Immature natural killer cell (primary cell): ENCODE results near the gene ATF6B. TPM values are rescaled to one million over a fixed set of nuclear protein-coding genes. Genes with fewer than 3 reads are reported as not detected.
A peak's percentile ranks its signal among the peaks of the same experiment; 100 is the strongest.

Experiments used
- DNase-seq, 3 donors: peaks; one replicate each; pipeline ENCODE4 v3.0.0; 2022; ENCODE audit warnings: mixed read lengths in 1 of 3
- H3K27ac Mint-ChIP-seq, 6 donors: one replicate each; pipeline ENCODE4 v1.8.0; 2020; ENCODE audit warnings: mixed read lengths in 6 of 6, mild to moderate bottlenecking in 5 of 6, inconsistent platforms in 4 of 6, moderate library complexity in 3 of 6
- H3K27me3 Mint-ChIP-seq, 3 donors: one replicate each; pipeline ENCODE4 v1.8.0; 2020 to 2021; ENCODE audit warnings: low read depth in 3 of 3, mild to moderate bottlenecking in 3 of 3, mixed read lengths in 3 of 3, moderate library complexity in 3 of 3, inconsistent platforms in 1 of 3
- H3K36me3 Mint-ChIP-seq, 3 donors: one replicate each; pipeline ENCODE4 v1.8.0; 2020; ENCODE audit warnings: mixed read lengths in 3 of 3, inconsistent platforms in 2 of 3, mild to moderate bottlenecking in 2 of 3
- H3K4me1 Mint-ChIP-seq, 2 donors: one replicate each; pipeline ENCODE4 v1.8.0; 2020; ENCODE audit warnings: inconsistent platforms in 2 of 2, mild to moderate bottlenecking in 2 of 2, mixed read lengths in 2 of 2, moderate library complexity in 1 of 2
- H3K4me3 Mint-ChIP-seq, 5 donors: one replicate each; pipeline ENCODE4 v1.8.0; 2020; ENCODE audit warnings: mild to moderate bottlenecking in 5 of 5, mixed read lengths in 5 of 5, inconsistent platforms in 3 of 5, moderate library complexity in 3 of 5
- H3K9me3 Mint-ChIP-seq, 6 donors: one replicate each; pipeline ENCODE4 v1.8.0; 2020; ENCODE audit warnings: mild to moderate bottlenecking in 6 of 6, mixed read lengths in 6 of 6, inconsistent platforms in 4 of 6, moderate library complexity in 3 of 6
- polyA plus RNA-seq, 3 donors: library from polyadenylated mRNA; unstranded; fragments of 300-500 nt; fragmentation: Illumina TruSeq; gene quantifications; one replicate each; pipeline ENCODE4 v1.2.3, GENCODE V29; 2021

The ATF6B gene
- polyA plus RNA-seq, 3 donors from 2014 or later: 19.1 to 39.6 (median 20.7) TPM

GRCh38 chr6:32097364-32097763 is 30.7 kb downstream of the ATF6B start:
- Mint-ChIP-seq H3K9me3 (no peaks in the 10 kb centered on the region), H3K27ac (no peak overlapping the region), H3K27me3 (peaks cover 8 to 17% (median 14%) of the 10 kb centered on the region in 3 donors), H3K4me3 (no peak overlapping the region), H3K36me3 (no peaks in the 10 kb centered on the region), H3K4me1 (no peaks in the 10 kb centered on the region)
- no peak for DNase-seq

GRCh38 chr6:32096394-32097258 is 31.4 kb downstream of the ATF6B start:
- no peak for DNase-seq
- Mint-ChIP-seq H3K4me1 (no peaks in the 10 kb centered on the region), H3K27me3 (peaks cover 9 to 14% (median 10%) of the 10 kb centered on the region in 3 donors), H3K27ac (no peak overlapping the region), H3K36me3 (no peaks in the 10 kb centered on the region), H3K4me3 (no peak overlapping the region), H3K9me3 (no peaks in the 10 kb centered on the region)

GRCh38 chr6:32096087-32096393 is 32.0 kb downstream of the ATF6B start:
- Mint-ChIP-seq H3K4me1 (no peaks in the 10 kb centered on the region), H3K4me3 (peak overlapping the region in 1 of 5 donors; percentile 8), H3K27me3 (peaks cover 9 to 14% (median 10%) of the 10 kb centered on the region in 3 donors), H3K27ac (no peak overlapping the region), H3K36me3 (no peaks in the 10 kb centered on the region), H3K9me3 (no peaks in the 10 kb centered on the region)
- no peak for DNase-seq

- no peak for DNase-seq
- Mint-ChIP-seq H3K4me1 (no peaks in the 10 kb centered on the region), H3K9me3 (no peaks in the 10 kb centered on the region), H3K27ac (no peak overlapping the region), H3K27me3 (peaks cover 9 to 12% (median 9%) of the 10 kb centered on the region in 3 donors), H3K4me3 (no peak overlapping the region), H3K36me3 (no peaks in the 10 kb centered on the region)
Observed at GRCh38 chr6:32095338-32096086, 32.5 kb downstream of the ATF6B start.

GRCh38 chr6:32092760-32093497 is 35.1 kb downstream of the ATF6B start:
- Mint-ChIP-seq H3K9me3 (no peaks in the 10 kb centered on the region), H3K4me3 (no peak overlapping the region), H3K36me3 (no peaks in the 10 kb centered on the region), H3K4me1 (no peaks in the 10 kb centered on the region), H3K27me3 (peaks cover 5 to 7% (median 5%) of the 10 kb centered on the region in 3 donors), H3K27ac (no peak overlapping the region)
- DNase-seq: no peak

- H3K4me1 Mint-ChIP-seq: peaks cover 0 to 2% of the 10 kb centered on the region in 2 donors
- H3K27me3 Mint-ChIP-seq: peaks cover 3 to 8% (median 8%) of the 10 kb centered on the region in 3 donors
- no peak overlapping the region for H3K27ac Mint-ChIP-seq
Observed at GRCh38 chr6:32089082-32089828, 38.8 kb downstream of the ATF6B start.

GRCh38 chr6:32088487-32089049 is 39.5 kb downstream of the ATF6B start:
- DNase-seq: no peak
- Mint-ChIP-seq H3K9me3 (no peaks in the 10 kb centered on the region), H3K36me3 (no peaks in the 10 kb centered on the region), H3K27me3 (peaks cover 3 to 12% (median 8%) of the 10 kb centered on the region in 3 donors), H3K27ac (no peak overlapping the region), H3K4me1 (peaks cover 0 to 2% of the 10 kb centered on the region in 2 donors), H3K4me3 (peak overlapping the region in 2 of 5 donors; percentile 10 to 23)

More at GRCh38 chr6:32089082-32089828, 38.8 kb downstream of the ATF6B start:
- Mint-ChIP-seq H3K36me3 (no peaks in the 10 kb centered on the region), H3K4me3 (no peak overlapping the region), H3K9me3 (no peaks in the 10 kb centered on the region)
- DNase-seq: no peak

GRCh38 chr6:32087574-32088486 is 40.2 kb downstream of the ATF6B start:
- H3K36me3 Mint-ChIP-seq: no peaks in the 10 kb centered on the region
- DNase-seq: peak; percentile 48 to 58 (median 57)
- no peak overlapping the region for H3K27ac Mint-ChIP-seq
- H3K27me3 Mint-ChIP-seq: peaks cover 3 to 10% (median 5%) of the 10 kb centered on the region in 3 donors
- H3K4me1 Mint-ChIP-seq: peaks cover 0 to 2% of the 10 kb centered on the region in 2 donors
- H3K9me3 Mint-ChIP-seq: no peaks in the 10 kb centered on the region
- peak overlapping the region in 2 of 5 donors; percentile 10 to 23 for H3K4me3 Mint-ChIP-seq

GRCh38 chr6:32086661-32087573 is 41.1 kb downstream of the ATF6B start:
- H3K27me3 Mint-ChIP-seq: peaks cover 2 to 6% (median 5%) of the 10 kb centered on the region in 3 donors

GRCh38 chr6:32085759-32086459 is 42.1 kb downstream of the ATF6B start:
- Mint-ChIP-seq H3K27ac (no peak overlapping the region), H3K36me3 (no peaks in the 10 kb centered on the region), H3K27me3 (peaks cover 2 to 6% (median 5%) of the 10 kb centered on the region in 3 donors), H3K4me3 (peak overlapping the region in 1 of 5 donors; percentile 1), H3K4me1 (peaks cover 0 to 2% of the 10 kb centered on the region in 2 donors), H3K9me3 (no peaks in the 10 kb centered on the region)
- no peak for DNase-seq

More at GRCh38 chr6:32086661-32087573, 41.1 kb downstream of the ATF6B start:
- Mint-ChIP-seq H3K4me1 (peaks cover 0 to 2% of the 10 kb centered on the region in 2 donors), H3K9me3 (no peaks in the 10 kb centered on the region), H3K4me3 (peak overlapping the region in 1 of 5 donors; percentile 1), H3K27ac (no peak overlapping the region), H3K36me3 (no peaks in the 10 kb centered on the region)
- no peak for DNase-seq

GRCh38 chr6:32084780-32085179 is 43.3 kb downstream of the ATF6B start:
- H3K36me3 Mint-ChIP-seq: no peaks in the 10 kb centered on the region
- H3K9me3 Mint-ChIP-seq: no peaks in the 10 kb centered on the region
- peak overlapping the region in 1 of 5 donors; percentile 30 for H3K4me3 Mint-ChIP-seq
- H3K27ac Mint-ChIP-seq: no peak overlapping the region
- DNase-seq: no peak
- peaks cover 0 to 2% of the 10 kb centered on the region in 2 donors for H3K4me1 Mint-ChIP-seq
- H3K27me3 Mint-ChIP-seq: peaks cover 2 to 8% (median 7%) of the 10 kb centered on the region in 3 donors
